Psoas muscle (tissue), 8 donors: ENCODE measurements around the gene CEBPZOS. TPM values are rescaled to one million over a fixed set of nuclear protein-coding genes. Genes with fewer than 3 reads are reported as not detected.

Experiments used
- ATAC-seq, 4 donors: fragments of 200-7000 bp; cut with Tn5 transposase; one replicate each; pipeline ENCODE4 v1.9.1; 2020; ENCODE audit warnings: moderate library complexity in 3 of 4, mild to moderate bottlenecking in 2 of 4
- DNase-seq, 2 donors: peaks; one replicate each; pipeline ENCODE4 v3.0.0-alpha.2; 2020
- H3K27ac ChIP-seq: fragments of 200-600 bp; one replicate; pipeline ENCODE4 v1.8.0; 2022
- H3K27me3 ChIP-seq, 3 donors: fragments of 200-600 bp in 1 of 3; one replicate each; pipeline versions ENCODE4 v1.6.1 to v1.8.0; 2013 to 2022; ENCODE audit warnings: low read length in 2 of 3, mild to moderate bottlenecking in 2 of 3, moderate library complexity in 1 of 3; ENCODE audit not compliant: insufficient read depth in 3 of 3
- H3K36me3 ChIP-seq, 2 donors: fragments of 200-600 bp in 1 of 2; one replicate each; pipeline versions ENCODE4 v1.6.1 to v1.8.0; 2013 to 2022; ENCODE audit warnings: low read depth in 1 of 2, mild to moderate bottlenecking in 1 of 2, moderate library complexity in 1 of 2; ENCODE audit not compliant: insufficient read depth in 1 of 2
- H3K4me1 ChIP-seq: fragments of 200-600 bp; one replicate; pipeline ENCODE4 v1.8.0; 2022
- H3K4me3 ChIP-seq: fragments of 200-600 bp; one replicate; pipeline ENCODE4 v1.8.0; 2022; ENCODE audit warnings: mild to moderate bottlenecking
- H3K9me3 ChIP-seq: fragments of 200-600 bp; one replicate; pipeline ENCODE4 v1.8.0; 2022
- WGBS, 3 donors: extraction: QIAGEN DNeasy Blood & Tissue Kit; methylation state at CpG; one replicate each; pipeline versions ENCODE4 v1.1.6 to v1.1.7; 2013; 5-methylcytosine and 5-hydroxymethylcytosine counted together
- intact Hi-C, 2 donors: fragments of 100-400 bp; cut with DNase I; formaldehyde crosslinking; loops; one replicate each; pipeline versions ENCODE4 v1.11.0 to v1.14.2; 2022
- polyA plus RNA-seq, 3 donors: library from polyadenylated mRNA; stranded (reverse); fragments of 200-250 nt; gene quantifications; one replicate each; pipeline ENCODE4 v1.2.3, GENCODE V29; 2013
- total RNA-seq, 4 donors: library from RNA; stranded (reverse); fragmentation: NEBNext Ultra II Directional in 2 of 4; extraction: Animal tissue kit (Norgen Biotek cat#: 25700) in 2 of 4; gene quantifications; one replicate each; pipeline versions ENCODE4 v1.2.1 to v1.2.4, GENCODE V29; 2021 to 2023
- TF ChIP-seq, protein P1 (sequence below): fragments of 200-600 bp; IDR thresholded peaks from one replicate; pipeline ENCODE4 v1.8.0; 2022; ENCODE audit warnings: antibody characterized with exemption
- donor health status: healthy with polysubstance abuse.
- donor health status: DM: no; HTN: no; CAD: no; lungs with moderate emphysema.
- donor health status: Bipolar disorder and iron deficiency.
- donor health status: healthy.
- donor health status: DM: yes; HTN: yes; CAD: no.
- donor health status: DM: no; HTN: no; CAD: no.
- donor health status: DM: no; HTN: no; CAD: no.
- donor health status: DM: yes; HTN: yes; CAD: no.

Gene CEBPZOS
- total and polyA plus RNA-seq, 7 donors, result 30.6 to 78.0 (median 51.6) TPM

DNA sequence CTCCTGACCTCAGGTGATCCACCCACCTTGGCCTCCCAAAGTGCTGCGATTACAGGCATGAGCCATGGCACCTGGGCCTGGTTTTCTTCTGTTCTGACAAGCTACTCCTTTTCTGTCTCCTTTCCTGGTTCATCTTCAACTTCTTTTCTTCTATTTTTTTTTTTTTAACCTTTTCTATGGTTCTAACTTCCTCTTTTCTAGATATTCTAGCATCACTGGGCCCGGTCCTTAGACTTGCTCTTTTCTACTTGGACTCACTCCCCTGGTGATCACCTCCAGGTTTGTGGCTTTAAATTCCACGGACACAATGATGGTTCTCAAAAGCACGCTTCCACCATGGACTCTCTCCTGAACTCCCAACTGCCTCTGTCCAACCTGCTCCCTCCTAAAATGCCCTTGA lies 41.5 kb upstream of the CEBPZOS start:
- TF ChIP-seq, protein P1, sequence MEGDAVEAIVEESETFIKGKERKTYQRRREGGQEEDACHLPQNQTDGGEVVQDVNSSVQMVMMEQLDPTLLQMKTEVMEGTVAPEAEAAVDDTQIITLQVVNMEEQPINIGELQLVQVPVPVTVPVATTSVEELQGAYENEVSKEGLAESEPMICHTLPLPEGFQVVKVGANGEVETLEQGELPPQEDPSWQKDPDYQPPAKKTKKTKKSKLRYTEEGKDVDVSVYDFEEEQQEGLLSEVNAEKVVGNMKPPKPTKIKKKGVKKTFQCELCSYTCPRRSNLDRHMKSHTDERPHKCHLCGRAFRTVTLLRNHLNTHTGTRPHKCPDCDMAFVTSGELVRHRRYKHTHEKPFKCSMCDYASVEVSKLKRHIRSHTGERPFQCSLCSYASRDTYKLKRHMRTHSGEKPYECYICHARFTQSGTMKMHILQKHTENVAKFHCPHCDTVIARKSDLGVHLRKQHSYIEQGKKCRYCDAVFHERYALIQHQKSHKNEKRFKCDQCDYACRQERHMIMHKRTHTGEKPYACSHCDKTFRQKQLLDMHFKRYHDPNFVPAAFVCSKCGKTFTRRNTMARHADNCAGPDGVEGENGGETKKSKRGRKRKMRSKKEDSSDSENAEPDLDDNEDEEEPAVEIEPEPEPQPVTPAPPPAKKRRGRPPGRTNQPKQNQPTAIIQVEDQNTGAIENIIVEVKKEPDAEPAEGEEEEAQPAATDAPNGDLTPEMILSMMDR, result no peak
- 90 to 95% (median 92%) methylated on average over 4 of the region's 4 CpGs for WGBS, 3 donors
- Histone ChIP-seq H3K27me3 (no peaks in the 10 kb centered on the region), H3K27ac (no peak overlapping the region), H3K4me1 (peaks cover 8% of the 10 kb centered on the region), H3K9me3 (no peaks in the 10 kb centered on the region), H3K4me3 (no peak overlapping the region), H3K36me3 (no peaks in the 10 kb centered on the region)
- intact Hi-C loops, result loop anchor here in 1 of 2 donors (5.0 kb wide), 1 partner anchor 78 kb away; the partner anchor contains the start of genes CEBPZ and NDUFAF7
- DNase-seq, result no peak
- ATAC-seq, result no peak

DNA sequence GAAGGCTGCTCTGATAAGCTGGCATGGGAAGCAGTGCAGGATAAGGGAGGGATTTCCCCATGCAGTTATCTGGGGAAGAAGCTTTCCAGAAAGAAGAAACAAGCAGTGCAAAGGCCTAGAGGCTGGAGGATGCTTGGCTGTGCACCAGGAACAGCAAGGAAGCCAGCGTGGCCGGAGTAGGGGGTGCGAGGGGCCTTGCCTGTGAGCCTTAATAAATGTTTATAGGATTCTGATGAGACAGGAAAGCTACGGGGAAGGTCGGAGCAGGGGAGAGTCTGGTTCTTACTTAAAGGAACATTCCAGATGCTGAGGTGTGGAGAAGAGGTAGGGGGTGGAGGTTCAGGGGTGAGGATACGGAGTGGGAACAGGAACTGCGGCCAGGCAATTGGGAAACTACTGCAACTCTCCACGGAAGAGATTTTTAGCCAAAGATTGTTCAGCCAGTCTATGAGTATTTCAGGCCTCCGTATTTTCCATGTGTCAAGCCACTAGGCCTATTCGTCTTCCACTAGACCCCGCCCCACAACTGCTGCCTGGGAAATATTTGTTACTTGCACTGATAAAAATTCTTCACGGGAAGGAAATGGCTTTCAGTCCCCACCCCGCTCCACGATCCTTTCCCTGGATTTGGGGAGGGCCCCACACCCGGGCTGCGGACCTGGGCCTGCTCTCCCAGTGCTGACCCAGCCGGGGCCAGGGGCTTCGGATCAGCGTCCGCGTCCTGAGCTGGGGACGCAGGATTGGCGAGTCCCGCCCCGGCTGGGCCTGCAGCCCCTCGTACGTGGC lies 40.0 kb upstream of the CEBPZOS start:
- peak; percentile 51 to 56 for DNase-seq
- 2 to 5% (median 3%) methylated on average over 15 to 27 of the region's 27 CpGs for WGBS, 3 donors

DNA sequence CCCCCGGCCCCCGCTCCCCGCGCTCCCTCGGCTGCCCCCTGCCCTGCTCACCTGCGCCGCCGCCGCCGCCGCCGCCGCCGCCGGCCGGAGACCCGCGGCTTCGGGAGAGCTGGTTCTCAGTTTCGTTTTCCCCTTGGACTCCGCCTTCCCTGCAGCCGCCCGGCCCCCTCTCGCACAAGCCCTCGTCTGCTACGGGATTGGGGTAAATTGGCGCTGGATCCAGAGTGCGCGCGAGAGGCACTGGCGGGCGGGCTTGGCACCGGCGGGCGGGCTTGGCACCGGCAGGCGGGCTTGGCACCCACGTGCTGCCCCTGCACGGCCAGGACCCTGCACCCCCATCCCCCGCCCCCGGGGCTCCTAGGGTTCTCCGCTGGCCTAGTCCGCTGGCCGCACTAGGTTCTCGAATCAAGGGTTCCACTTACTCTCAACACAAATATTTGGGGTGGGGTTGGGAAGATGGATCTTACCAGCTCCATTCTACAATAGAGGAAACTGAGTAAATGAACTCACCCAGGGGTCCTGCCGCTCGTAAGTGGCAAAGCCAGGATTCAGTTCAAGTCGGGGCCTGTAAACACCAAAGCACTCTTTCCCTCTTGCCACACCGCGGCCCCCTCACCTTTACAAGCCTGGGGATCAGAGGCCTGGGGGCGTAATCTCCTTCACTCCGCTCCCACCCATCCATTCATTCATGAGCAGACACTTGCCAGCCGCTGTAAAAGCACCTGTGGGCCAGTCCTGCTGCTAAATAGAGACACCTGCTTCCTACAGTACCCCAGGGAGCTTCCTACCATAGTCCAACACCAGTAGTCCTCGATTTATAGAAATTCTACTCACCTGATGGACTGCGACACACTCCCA lies 39.2 kb upstream of the CEBPZOS start, which contains the start of gene EIF2AK2:
Gene EIF2AK2 (minus strand): TSS at position 124 of the 858 bp plus-strand sequence. CDS start 9,174 bp downstream, outside the sequence.
- Histone ChIP-seq H3K9me3 (no peaks in the 10 kb centered on the region), H3K4me1 (peaks cover 8% of the 10 kb centered on the region), H3K27ac (peak within 1 kb of the TSS; percentile 76), H3K36me3 (no peaks in the 10 kb centered on the region), H3K4me3 (peak within 1 kb of the TSS; percentile 90), H3K27me3 (no peaks in the 10 kb centered on the region)
- ATAC-seq (peak; percentile 85 to 89 (median 88)), DNase-seq (peak; percentile 85 to 89)
- 10 to 23% (median 15%) methylated on average over 26 to 55 of the region's 55 CpGs for WGBS, 3 donors
- intact Hi-C loops, result loop anchor here in 1 of 2 donors (5.0 kb wide), 1 partner anchor 75 kb away; the partner anchor contains the start of genes CEBPZ and NDUFAF7
- TF ChIP-seq, protein P1, result no peak

More for the DNA sequence above, 40.0 kb upstream of the CEBPZOS start:
- intact Hi-C loops, result loop anchor here in 1 of 2 donors (5.0 kb wide), 1 partner anchor 76 kb away; the partner anchor contains the start of genes CEBPZ and NDUFAF7
- Histone ChIP-seq H3K4me1 (peaks cover 8% of the 10 kb centered on the region), H3K9me3 (no peaks in the 10 kb centered on the region), H3K36me3 (no peaks in the 10 kb centered on the region), H3K27ac (peak overlapping the region; percentile 76), H3K4me3 (peak overlapping the region; percentile 90), H3K27me3 (no peaks in the 10 kb centered on the region)
- TF ChIP-seq, protein P1, result no peak
- peak; percentile 39 to 63 (median 49) for ATAC-seq

DNA sequence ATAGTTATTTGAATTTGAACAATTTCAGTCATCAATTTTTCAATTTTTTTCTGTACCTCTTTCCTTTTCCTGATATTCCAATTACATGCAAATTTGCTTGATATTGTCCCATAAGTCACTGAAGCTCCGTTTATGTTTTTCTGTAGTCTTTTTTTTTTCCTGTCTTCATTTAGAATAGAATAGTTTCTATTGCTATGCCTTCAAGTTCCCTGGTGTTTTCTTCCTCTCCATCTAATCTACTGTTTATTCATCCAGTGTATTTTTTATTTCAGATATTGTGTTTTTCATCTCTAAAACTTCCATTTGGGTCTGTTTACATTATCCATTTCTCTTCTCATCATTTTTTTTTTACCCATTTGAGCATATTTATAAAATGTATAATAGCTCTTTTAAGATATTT lies 31.5 kb upstream of the CEBPZOS start:
- no peaks in the 10 kb centered on the region for H3K4me1 ChIP-seq
- intact Hi-C loops, result no loop called here
- 86 to 97% (median 90%) methylated on average over 1 of the region's 1 CpG for WGBS, 3 donors
- H3K27me3 ChIP-seq, result no peaks in the 10 kb centered on the region
- ATAC-seq (no peak), DNase-seq (no peak)
- no peak overlapping the region for H3K4me3 ChIP-seq
- H3K9me3 ChIP-seq, result peaks cover 18% of the 10 kb centered on the region
- H3K36me3 ChIP-seq, result no peaks in the 10 kb centered on the region
- TF ChIP-seq, protein P1, result no peak
- H3K27ac ChIP-seq, result no peak overlapping the region
